PFSK-1 (cell line): Measurements from ENCODE around the gene AHDC1.

Experiments
- POLR2AphosphoS5 ChIP-seq: IDR thresholded peaks from 2 replicates; pipeline ENCODE4 v1.6.1; 2012; ENCODE audit warnings: low read depth, mild to moderate bottlenecking, control low read depth, low read length, moderate library complexity
- REST ChIP-seq, 2 experiments: IDR thresholded peaks; 2 replicates each; pipeline versions ENCODE4 v1.6.1 to v1.8.0; 2011 to 2012; ENCODE audit warnings: low read depth in 2 of 2, low read length in 2 of 2, control low read depth in 1 of 2, inconsistent platforms in 1 of 2, mild to moderate bottlenecking in 1 of 2, moderate library complexity in 1 of 2; ENCODE audit not compliant: insufficient read depth in 1 of 2
- TAF1 ChIP-seq: IDR thresholded peaks from 2 replicates; pipeline ENCODE4 v1.6.1; 2012; ENCODE audit warnings: low read length, control low read depth, borderline replicate concordance; ENCODE audit not compliant: insufficient read depth

- no peak for TF ChIP-seq TAF1
- no peak for TF ChIP-seq REST (IDR thresholded peaks at IDR 0.05; ENCODE audit: insufficient read depth in 1 of 2, low read depth in 2 of 2, low read length in 2 of 2)
- no peak for TF ChIP-seq POLR2AphosphoS5
Measured at GRCh38 chr1:27650539-27651175, 46.7 kb upstream of the AHDC1 start.
